Amygdala (tissue), 56 donors: ENCODE results near the gene KCNK15.

Experiments used
- DNase-seq, 56 donors: peaks; one replicate each; lab custom pipeline; 2025; lab: John Stamatoyannopoulos, UW

KCNK15 gene

DNA sequence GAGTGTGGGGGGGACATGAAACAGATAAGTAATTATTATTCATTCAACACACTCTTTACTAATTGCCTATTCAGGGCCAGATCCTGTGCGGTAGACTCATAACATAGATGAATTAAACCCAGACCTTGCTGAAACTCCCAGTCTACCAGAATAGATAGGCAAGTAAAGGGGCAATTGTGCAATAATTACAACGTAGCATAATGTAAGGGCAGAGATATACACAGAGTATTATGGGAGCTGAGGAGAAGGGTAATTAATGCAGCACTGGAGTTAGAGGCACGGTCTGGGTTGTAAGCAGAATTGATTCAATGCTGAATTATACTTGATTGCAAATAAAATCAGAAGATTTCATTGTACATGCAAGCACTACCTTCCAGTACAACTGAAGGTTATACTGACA lies 35.5 kb downstream of the KCNK15 start:
- no peak for DNase-seq

DNA sequence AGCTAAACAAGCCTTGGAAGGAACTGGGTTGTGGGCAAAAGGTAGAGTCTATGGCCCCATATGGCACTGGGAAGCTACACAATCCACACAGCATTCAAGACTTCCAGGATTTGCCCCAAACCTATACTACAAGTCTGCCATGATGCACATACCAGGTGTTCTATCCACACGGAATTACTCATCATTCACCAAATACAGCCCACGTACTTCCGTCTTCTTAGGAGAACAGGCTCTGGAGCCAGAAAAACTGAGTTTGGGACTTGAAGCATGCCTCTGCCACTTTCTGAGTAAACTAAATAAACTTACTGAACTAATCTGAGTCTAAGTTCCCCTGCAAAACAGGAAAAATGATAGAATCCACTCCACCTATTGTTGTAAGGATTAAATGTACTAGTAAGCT lies 36.1 kb downstream of the KCNK15 start:
- DNase-seq, result no peak

DNA sequence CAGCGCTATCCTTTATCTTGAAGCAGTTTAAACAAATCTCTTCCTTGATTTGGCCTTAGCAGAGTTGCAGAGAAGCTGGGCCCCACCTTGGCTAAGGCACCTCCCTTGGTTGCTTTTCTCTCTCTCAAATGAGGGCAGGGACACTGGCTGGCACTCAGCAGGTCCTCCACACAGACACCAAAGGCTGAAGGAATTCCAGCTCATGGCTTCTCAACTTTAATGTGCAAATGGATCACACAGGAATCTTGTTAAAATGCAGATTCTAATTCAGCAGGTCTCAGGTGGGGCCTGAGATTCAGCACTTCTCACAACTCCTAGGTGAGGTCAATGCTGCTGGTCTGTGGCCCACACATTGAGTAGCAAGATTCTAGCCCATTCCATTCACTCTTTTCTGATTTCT lies 39.0 kb downstream of the KCNK15 start:
- no peak for DNase-seq

DNA sequence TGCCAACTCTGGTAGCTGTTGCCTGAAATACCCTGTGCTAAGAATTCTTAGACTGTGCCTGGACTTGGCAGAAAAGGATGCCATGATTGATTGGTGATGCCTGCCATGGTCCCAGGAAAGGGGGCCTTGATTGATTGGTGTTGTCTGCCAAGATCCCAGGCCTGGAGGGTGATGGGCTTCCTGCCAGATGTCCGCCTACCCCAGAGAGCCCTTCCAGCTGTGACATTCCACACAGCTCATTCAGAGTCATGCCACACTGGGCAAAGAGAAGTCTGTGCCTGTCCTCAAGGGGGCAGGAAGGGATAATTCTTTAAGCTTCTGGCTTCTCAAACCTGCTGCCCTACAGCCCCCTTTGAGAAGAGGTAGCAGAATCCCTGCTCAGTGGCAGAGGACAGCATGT lies 40.1 kb downstream of the KCNK15 start:
- no peak for DNase-seq

DNA sequence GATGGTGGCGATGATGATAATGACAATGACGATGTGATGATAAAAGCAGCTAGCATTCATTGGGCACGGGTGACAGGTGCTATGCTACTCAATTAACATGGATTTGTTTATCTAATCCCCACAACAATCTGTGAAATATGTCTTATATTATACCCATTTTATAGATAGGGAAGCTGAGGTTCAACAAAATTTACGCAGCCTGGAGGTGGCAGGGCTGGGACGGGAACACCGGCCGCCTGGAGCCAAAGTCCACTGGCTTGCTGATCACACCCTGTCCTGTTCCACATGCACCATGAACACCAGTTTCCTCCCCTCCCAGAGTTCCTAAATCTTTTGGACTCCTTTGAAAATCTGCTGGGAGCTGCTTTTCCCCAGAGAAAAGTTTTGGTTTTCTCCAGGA lies 41.6 kb downstream of the KCNK15 start:
- DNase-seq, result no peak

DNA sequence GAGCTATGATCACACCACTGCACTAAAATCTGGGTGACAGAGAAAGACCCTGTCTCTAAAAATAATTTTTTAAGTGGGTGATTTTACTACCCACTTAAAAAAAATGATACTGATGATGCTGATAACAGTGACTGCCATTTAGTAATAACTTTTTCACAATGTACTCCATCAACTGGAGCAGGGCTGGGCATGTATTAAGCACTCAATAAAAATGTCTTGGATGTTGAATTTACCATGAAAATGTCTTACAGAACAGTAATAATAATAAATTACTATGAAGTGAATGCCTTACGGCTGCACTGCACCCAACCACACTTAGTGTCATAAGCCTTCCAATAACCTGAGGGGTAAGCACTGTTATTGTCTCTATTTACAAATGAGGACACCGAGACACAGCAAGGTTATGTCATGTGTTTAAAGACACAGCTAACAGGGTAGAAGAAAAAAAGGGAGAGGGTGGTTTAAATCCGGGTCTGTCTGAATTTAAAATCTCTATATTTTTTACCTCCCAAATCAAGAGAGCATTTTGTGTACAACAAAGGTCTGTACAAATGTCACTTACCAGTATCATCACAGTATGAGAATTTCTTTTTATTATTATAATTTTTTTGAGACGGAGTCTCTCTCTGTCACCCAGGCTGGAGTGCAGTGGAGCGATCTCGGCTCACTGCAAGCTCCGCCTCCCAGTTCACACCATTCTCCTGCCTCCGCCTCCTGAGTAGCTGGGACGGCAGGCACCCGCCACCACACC lies 43.2 kb downstream of the KCNK15 start:
- DNase-seq, result no peak

DNA sequence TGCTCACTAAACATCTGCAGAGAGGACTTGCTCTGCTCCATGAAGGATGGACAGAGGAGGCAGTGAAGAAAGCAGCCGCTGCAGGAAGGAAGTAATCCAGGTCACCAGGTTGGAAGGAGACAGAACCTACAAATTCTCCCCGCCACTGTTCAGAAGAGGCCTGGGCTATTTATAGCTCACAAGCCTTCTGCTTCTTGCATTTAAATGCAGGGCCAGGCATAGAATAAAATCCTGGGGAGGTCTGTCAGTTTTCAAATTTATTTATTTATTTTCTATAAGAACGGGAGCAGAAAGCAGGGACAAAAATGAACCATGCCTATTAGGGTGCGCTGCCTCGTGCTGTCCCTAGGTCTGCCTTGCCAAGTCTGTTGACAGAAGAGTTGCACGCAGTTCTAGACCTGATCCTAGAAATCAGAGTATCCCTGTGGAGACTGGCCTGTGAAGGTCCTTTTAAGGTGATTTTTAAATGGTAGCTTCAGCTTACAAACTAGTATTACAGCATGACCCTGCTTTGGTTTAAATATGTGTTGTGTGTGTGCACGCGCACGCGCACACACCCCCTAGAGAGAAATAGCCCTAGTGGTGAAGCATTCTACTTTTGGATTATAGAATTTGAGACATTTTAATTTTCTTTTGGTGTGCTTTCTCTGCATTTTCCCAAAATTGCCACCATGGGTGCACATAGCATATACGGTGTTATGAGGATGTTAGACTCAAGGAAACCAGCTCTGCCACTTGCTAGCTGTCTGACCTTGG lies 45.2 kb downstream of the KCNK15 start:
- no peak for DNase-seq

DNA sequence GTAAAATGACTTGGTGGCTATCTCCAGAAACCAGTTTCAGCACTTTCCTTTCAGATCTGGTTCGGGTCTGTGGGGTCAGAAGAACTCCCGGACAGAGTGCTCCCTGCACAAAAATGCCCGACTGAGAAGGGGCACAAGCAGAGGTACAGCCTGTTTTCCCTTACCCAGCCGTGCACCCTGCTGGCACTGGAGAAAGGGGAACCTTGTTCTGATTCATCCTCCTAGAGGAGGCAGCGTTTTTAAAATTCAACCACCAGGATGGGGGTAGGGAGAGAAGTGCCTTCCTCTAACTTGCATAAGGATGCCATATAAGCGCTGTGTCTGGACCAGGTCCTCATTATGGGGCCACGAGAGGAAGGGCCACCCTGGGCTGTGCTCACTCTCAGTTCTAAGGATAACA lies 47.1 kb downstream of the KCNK15 start:
- no peak for DNase-seq

DNA sequence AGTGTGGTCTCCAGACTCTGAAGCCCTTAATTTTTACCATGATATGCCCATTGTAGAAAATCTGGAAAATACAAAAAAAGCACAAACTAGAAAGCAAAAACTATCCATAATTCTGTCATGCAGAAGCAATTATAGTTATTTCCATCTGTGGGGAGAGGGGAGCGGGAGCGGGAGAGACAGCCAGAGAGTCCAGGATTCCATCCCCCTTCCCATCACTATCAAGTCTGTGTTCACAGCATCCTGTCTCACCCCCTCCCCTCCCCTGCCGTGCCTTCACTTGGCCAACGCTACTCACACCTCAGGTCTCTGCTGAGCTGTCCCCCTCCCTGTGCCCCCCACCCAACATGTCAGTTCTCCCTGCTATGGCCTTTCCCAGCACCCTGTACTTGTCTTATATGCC lies 50.2 kb downstream of the KCNK15 start:
- no peak for DNase-seq

DNA sequence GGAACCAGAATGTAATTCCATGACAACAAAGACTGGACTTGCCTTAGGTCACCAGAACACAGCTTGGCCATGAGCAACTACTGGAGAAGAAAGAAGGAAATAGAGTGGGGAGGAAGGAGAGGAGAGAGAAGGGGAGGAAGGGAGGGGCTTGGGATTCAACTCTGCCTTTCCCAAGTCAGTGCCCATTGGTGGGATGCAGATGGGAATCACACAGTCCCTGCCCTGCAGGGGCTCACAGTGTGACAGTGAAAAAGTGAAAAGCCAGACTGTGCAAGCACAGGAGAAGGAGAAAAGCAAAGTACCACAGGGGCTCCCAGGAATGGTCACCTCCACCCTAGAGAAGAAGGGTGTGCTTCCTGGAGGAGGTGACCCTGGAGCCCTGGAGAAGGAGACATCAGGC lies 50.6 kb downstream of the KCNK15 start:
- no peak for DNase-seq

DNA sequence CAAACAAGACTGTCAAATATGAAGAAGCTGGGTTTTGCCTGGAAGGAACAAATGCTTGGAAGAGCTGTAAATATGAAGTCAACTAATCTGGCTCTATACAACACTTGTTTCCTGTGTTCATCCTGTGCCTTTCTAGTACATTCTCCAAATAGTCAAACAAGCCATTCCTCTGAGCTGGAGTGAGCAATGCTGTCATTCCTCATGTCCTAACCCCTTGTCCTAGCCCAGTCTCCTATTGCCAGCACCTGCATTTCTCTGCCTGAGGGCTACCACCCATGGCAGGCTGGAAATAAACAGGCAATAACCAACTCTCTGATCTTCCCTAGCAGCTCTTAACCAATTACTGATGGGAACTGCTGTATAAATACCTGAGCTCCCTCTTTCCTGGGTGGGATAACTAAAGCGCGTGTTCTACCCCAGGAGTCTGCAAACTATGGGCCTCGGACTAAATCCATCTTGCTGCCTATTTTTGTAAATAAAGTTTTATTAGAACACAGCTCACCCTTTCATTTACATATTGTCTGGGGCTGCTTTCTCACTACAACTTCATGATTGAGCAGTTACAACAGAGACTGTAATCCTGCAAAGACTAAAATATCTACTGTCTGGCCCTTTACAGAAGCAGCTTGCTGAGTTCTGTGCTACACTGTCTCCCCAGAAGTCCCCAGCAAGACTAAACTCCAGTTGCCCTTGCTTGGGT lies 51.2 kb downstream of the KCNK15 start:
- no peak for DNase-seq

DNA sequence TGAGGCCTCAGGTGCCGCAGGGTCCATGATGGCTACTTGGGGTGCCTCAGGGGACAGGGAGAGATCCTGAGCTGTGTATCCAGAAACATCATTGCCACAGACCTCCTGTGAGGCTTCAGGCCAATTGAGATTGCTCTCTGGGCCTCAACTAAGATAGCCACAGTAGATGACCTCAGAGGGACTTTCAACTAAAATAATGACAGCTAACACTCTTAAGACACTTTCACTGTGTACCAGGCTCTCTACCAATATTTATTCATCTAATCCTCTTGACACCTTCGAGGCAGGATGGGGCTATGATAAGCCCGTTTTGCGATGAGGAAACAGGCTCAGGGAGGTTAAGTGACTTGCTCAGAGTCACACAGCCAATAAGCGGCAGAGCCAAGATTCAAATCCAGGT lies 54.0 kb downstream of the KCNK15 start:
- DNase-seq, result no peak

DNA sequence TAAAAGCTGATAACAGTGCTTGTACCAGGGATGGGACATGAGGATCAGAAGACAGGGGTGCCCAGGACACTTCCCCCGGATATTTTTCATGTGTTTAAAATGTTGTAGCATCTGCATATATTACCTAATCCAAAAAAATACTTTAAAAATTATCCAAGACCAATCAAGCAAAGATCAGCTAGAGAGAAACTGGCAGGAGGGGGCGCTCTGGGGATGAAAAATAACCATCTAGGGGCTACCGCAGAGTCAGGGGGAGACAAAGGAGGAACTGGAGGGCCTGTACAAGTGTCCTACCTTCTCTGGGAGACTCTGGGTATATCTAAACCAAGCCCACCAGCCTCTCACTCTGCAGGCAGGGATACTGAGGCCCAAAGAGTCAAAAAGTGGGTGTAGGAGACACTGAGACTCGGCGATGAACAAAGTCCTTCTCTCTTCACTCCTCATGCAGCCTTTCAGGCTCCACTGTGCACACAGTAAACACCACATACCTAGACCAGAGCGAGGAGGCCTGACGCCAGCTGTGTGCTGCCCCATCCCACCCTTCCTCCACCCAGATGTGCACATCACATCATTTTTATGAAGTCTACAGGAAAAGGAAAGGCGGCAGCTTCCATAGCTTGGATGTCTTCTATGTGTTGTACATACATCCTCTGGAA lies 54.9 kb downstream of the KCNK15 start:
- no peak for DNase-seq
